NCI-H2227 (cell line): ENCODE results near the gene ZSCAN20.
A peak's percentile ranks its signal among the peaks of the same experiment; 100 is the strongest.

Source experiments
- DNase-seq: peaks from one replicate; lab custom pipeline; 2025; ENCODE audit not compliant: unreplicated experiment; lab: John Stamatoyannopoulos, UW

ZSCAN20 gene

GRCh38 chr1:33443080-33443704, 29.3 kb upstream of the ZSCAN20 start:
- no peak for DNase-seq

DNA sequence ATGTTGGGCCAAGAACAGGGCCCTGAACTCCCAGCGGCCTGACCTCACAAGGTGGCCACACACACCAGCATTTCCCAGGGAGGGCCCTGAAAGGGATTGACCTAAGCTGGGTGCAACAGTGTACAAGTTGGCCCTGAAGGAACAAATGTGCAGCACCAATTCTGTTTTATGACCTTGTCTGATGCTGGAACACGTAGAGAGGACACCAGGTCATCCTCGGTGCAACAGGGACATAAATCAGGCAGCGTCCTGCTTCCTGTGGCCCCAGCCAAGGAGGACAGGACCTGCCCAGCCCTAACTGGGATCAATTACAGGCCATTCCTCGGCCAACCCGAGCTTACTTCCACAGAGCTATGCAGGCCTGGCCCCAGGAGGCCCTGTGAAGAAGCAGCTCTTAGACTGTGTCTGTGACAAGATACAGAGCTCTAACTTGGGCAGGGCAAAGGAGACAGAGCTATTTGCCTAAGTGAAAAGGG, 28.7 kb upstream of the ZSCAN20 start:
- DNase-seq, result no peak

- DNase-seq, result no peak
These were observed 27.3 kb upstream of the ZSCAN20 start for GRCh38 chr1:33445108-33445507.

DNA sequence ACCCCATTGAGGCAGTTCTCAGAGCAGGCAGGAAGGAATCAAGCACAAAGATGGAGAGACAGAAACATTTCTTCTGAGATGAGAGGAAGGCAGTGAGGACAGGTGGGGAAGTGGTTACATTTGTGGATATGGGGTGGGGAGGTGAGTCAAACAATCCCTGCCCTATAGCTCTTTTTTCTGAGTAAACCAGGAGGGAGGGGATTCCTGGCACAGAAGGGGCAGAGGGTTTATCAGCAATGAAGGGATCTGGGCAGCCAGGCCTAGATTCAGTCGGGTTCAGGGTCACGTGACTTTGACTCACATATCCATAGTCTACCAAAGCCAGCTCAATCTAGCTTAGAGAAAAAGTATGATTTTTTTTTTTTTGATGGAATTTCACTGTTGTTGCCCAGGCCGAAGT, 25.9 kb upstream of the ZSCAN20 start:
- DNase-seq, result no peak

DNA sequence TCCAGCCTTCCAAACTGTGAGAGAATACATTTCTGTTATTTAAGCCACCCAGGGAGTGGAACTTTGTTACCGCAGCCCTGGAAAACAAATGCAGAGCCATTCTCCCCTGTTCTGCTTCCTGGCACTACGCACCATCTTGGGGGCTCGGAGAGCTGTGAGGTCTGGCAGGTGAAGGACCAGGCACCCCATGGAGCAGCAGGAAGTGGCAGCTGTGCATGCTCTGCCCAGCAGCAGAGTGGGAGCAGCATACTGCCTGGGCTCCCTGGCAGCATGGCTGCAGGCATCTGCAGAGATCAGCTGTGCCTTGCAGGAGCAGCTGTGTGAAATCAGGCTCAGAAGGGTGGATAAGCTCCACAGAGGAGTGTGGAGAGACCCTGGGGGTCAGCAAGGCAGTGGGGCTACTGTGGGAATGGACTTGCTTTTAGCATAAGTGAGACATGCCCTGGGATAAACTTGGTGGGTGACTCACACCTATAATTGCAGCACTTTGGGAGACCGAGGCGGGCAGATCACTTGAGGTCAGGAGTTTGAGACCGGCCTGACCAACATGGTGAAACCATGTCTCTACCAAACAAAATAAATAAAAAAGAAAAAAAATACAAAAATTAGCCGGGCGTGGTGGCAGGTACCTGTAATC, 17.7 kb upstream of the ZSCAN20 start:
- DNase-seq, result no peak

GRCh38 chr1:33455539-33456501, 16.6 kb upstream of the ZSCAN20 start:
- DNase-seq, result peak; percentile 72

- DNase-seq, result no peak
These were observed 16.0 kb upstream of the ZSCAN20 start for GRCh38 chr1:33456502-33456886.

DNA sequence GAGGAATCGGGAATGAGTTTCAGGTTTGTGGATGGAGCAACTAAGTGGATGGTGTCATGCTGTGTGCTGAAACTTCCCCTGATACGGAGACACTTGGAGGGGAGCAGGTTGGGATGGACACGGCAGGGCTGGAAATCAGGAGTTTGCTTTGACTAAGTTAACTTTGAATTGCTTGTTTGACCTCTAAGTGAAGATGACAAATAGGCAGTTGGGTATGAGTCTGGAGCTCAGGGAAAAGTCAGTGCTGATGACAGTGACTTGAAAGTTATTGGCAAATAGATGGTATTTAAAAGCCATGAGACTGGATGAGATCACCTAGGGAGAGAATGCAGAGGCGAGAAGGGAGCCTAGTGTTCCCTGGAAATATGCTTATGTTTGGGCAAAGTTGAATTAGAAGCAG, 12.8 kb upstream of the ZSCAN20 start:
- DNase-seq, result no peak

DNA sequence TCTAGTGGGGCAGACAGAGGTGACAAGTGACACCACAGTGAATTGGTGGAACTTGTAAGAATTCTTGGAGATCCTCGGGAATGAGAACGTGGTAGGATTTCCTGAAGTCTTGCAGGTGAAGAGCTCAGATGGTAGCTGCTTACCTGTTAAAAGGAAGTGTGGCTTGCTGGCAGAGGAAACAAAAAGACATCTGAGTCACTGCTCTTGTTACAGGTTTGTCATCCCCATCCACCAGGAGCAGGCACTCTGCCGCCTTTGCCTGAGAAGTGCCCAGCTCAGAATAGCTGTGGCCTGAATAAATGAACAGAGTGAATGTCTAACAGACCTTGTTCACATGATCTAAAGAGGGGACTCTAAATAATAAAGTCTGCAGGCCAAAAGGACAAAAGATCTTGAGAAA, 12.3 kb upstream of the ZSCAN20 start:
- no peak for DNase-seq

DNA sequence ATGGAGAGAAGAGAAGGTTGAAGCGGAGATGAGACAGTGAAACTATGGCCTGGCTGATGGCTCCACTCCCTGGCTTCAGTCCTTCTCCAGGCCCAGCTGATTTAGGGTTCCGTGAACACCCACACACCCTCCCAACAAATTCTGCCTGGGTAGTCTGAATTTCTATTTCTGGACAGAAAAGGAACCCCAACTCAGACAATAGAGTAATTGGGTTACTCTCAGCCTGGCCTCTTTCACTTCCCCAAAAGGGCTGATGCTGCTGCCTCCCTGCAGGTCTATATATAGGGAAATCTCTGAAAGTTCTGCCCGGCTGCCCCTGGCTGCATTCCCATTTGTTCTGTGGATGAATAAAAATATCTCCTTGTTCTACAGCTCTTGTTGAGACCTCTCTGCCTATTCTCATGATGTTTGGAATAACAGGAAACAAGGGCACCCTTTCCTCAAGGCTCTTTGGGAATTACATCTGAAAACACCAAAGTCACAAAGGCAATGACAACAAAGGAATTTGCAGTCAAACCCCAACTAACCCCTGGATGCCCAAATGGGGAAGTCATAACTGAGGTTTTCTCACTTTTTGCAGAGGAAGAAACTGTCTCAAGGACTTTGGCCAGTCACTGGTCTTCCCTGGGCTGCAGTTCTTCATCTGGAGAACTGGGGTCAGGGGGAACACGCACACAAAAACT, 11.4 kb upstream of the ZSCAN20 start:
- DNase-seq, result no peak

- no peak for DNase-seq
These were observed 9.9 kb upstream of the ZSCAN20 start for GRCh38 chr1:33462405-33463164.

DNA sequence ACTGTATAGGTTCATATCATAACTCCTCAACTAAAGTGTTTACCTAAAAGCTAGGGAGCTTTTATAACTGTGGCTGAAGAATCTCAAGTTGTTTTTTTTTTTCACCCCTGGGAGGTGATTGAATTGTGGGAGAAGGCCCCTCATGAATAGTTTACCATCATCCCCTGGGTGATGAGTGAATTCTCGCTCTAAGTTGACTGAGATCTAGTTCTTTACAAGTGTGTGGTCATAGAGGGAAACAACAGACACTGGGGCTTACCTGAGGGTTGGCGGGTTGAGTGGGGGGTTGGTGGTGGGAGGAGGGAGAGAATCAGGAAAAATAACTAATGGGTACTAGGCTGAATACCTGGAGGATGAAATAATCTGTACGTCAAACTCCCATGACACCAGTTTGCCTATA, 7.9 kb upstream of the ZSCAN20 start:
- DNase-seq, result no peak

GRCh38 chr1:33465316-33465715, 7.1 kb upstream of the ZSCAN20 start:
- DNase-seq, result no peak

- no peak for DNase-seq
These were observed 6.3 kb upstream of the ZSCAN20 start for GRCh38 chr1:33466159-33466558.

DNA sequence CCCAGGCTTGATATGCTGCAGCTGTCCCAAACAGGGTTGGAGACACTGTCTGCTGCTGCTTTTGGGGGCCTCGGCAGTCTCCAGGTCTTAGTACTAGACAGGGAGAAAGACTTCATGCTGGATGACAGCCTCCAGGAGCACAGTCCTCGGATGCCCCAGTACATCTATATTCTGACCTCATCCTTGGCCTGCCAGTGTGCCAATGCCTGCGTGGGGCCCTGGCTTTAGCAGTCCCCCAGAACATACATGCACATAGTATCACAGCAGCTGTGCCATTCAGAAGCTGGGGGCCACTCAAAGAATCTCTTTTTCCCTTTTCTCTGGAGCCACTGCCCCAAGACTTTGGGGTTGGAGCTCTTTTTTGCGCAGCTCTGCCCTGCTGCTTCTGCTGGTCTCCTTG, 4.4 kb upstream of the ZSCAN20 start:
- no peak for DNase-seq

GRCh38 chr1:33468531-33468930, 3.9 kb upstream of the ZSCAN20 start:
- no peak for DNase-seq

- no peak for DNase-seq
These were observed 3.5 kb upstream of the ZSCAN20 start for GRCh38 chr1:33468967-33469366.

DNA sequence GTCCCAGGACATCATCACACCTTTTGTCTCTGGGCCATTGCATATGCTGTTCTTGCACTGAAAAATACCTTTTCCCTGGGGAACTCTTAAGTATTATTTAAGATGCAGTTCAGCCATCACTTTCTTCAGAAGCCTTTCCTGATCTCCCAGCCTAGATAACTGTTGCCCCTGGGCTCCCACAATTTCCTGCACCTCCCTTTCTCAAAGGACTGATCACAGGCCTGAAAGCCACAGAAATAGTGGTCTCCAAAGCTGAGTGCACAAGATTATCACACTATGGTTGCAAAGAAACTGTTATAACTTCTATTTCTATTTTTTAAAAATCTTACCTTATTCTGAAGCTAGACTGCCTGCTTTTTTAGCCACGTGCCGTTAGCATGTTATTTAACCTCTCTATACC, 2.8 kb upstream of the ZSCAN20 start:
- DNase-seq, result no peak

- peak; percentile 87 for DNase-seq
These were observed 1.9 kb upstream of the ZSCAN20 start for GRCh38 chr1:33470495-33471012.

GRCh38 chr1:33471416-33471815, 1.0 kb upstream of the ZSCAN20 start:
- no peak for DNase-seq
